Parathyroid adenoma (tissue), 2 donors: Measurements from ENCODE around the gene CYBRD1.

Experiments
- H2AFZ ChIP-seq: fragments of 300-600 bp; sonication (generic); one replicate; pipeline ENCODE4 v1.7.0; 2017; ENCODE audit warnings: antibody characterized with exemption, mild to moderate bottlenecking
- H3K27ac ChIP-seq: fragments of 300-600 bp; sonication (generic); one replicate; pipeline ENCODE4 v1.7.0; 2017
- H3K27me3 ChIP-seq: fragments of 300-600 bp; sonication (generic); one replicate; pipeline ENCODE4 v1.7.0; 2017; ENCODE audit warnings: low read length; ENCODE audit not compliant: control insufficient read depth, insufficient read depth
- H3K36me3 ChIP-seq: fragments of 300-600 bp; sonication (generic); one replicate; pipeline ENCODE4 v1.7.0; 2017; ENCODE audit warnings: low read length; ENCODE audit not compliant: control insufficient read depth, insufficient read depth
- H3K4me1 ChIP-seq: fragments of 300-600 bp; sonication (generic); one replicate; pipeline ENCODE4 v1.7.0; 2017; ENCODE audit warnings: control low read depth
- H3K4me2 ChIP-seq: fragments of 300-600 bp; sonication (generic); one replicate; pipeline ENCODE4 v1.7.0; 2017; ENCODE audit warnings: low read length
- H3K4me3 ChIP-seq: fragments of 300-600 bp; sonication (generic); one replicate; pipeline ENCODE4 v1.7.0; 2017; ENCODE audit warnings: low read depth, low read length
- H3K79me2 ChIP-seq: fragments of 300-600 bp; sonication (generic); one replicate; pipeline ENCODE4 v1.7.0; 2017; ENCODE audit warnings: control low read depth
- H3K9ac ChIP-seq: fragments of 300-600 bp; sonication (generic); one replicate; pipeline ENCODE4 v1.7.0; 2017; ENCODE audit warnings: mild to moderate bottlenecking
- H3K9me3 ChIP-seq: fragments of 300-600 bp; sonication (generic); one replicate; pipeline ENCODE4 v1.7.0; 2017; ENCODE audit warnings: low read length; ENCODE audit not compliant: control insufficient read depth
- CTCF ChIP-seq: fragments of 300-600 bp; sonication (generic); IDR thresholded peaks from one replicate; pipeline ENCODE4 v1.7.0; 2017; ENCODE audit warnings: antibody characterized with exemption, mild to moderate bottlenecking
- donor health status: primary hyperparathyroidism.

Gene CYBRD1

GRCh38 chr2:171522052-171522787 is at the start of gene CYBRD1:
CYBRD1 (plus strand) TSS chr2:171522474; CDS start chr2:171522546, 72 bp downstream.
- TF ChIP-seq CTCF = no peak
- Histone ChIP-seq H3K9ac (peak within 1 kb of the TSS; percentile 59), H3K36me3 (no peaks in the 10 kb centered on the region), H3K9me3 (no peaks in the 10 kb centered on the region), H3K4me2 (peak within 1 kb of the TSS; percentile 93), H3K79me2 (no peaks in the 10 kb centered on the region), H2AFZ (peak within 1 kb of the TSS; percentile 98), H3K27ac (peak within 1 kb of the TSS; percentile 63), H3K27me3 (no peaks in the 10 kb centered on the region), H3K4me1 (no peaks in the 10 kb centered on the region), H3K4me3 (peak within 1 kb of the TSS; percentile 66)

GRCh38 chr2:171475979-171476378 is 46.3 kb upstream of the CYBRD1 start:
- Histone ChIP-seq H3K9ac (no peak overlapping the region), H3K79me2 (no peaks in the 10 kb centered on the region), H3K9me3 (no peaks in the 10 kb centered on the region), H3K4me2 (no peak overlapping the region), H3K4me3 (no peak overlapping the region), H3K27me3 (no peaks in the 10 kb centered on the region), H3K4me1 (no peaks in the 10 kb centered on the region), H2AFZ (no peak overlapping the region), H3K27ac (no peak overlapping the region), H3K36me3 (no peaks in the 10 kb centered on the region)
- TF ChIP-seq CTCF = no peak

- Histone ChIP-seq H3K9me3 (no peaks in the 10 kb centered on the region), H3K4me2 (no peak overlapping the region), H3K4me3 (no peak overlapping the region), H3K4me1 (no peaks in the 10 kb centered on the region), H3K79me2 (no peaks in the 10 kb centered on the region), H3K27ac (no peak overlapping the region), H3K36me3 (no peaks in the 10 kb centered on the region), H3K9ac (no peak overlapping the region), H2AFZ (no peak overlapping the region), H3K27me3 (no peaks in the 10 kb centered on the region)
- no peak for TF ChIP-seq CTCF
Observed at GRCh38 chr2:171478345-171478744, 43.9 kb upstream of the CYBRD1 start.

GRCh38 chr2:171479154-171479814 is 43.0 kb upstream of the CYBRD1 start:
- Histone ChIP-seq H3K79me2 (no peaks in the 10 kb centered on the region), H3K27me3 (no peaks in the 10 kb centered on the region), H3K36me3 (no peaks in the 10 kb centered on the region), H3K9me3 (no peaks in the 10 kb centered on the region), H3K27ac (no peak overlapping the region), H3K4me3 (no peak overlapping the region), H2AFZ (no peak overlapping the region), H3K4me2 (no peak overlapping the region), H3K9ac (no peak overlapping the region), H3K4me1 (no peaks in the 10 kb centered on the region)
- TF ChIP-seq CTCF = no peak
